HuH-7.5 (cell line): ENCODE results near the gene TFCP2L1.
A peak's percentile ranks its signal among the peaks of the same experiment; 100 is the strongest.
"Not testable (repeated sequence)": the region's sequence is repeated elsewhere in the genome, so short reads cannot be mapped to it uniquely, and the experiment has no call there.

ENCODE experiments used
- DNase-seq: peaks from one replicate; pipeline ENCODE4 v3.0.0; 2011; ENCODE audit warnings: low spot score

The TFCP2L1 gene, protein sequence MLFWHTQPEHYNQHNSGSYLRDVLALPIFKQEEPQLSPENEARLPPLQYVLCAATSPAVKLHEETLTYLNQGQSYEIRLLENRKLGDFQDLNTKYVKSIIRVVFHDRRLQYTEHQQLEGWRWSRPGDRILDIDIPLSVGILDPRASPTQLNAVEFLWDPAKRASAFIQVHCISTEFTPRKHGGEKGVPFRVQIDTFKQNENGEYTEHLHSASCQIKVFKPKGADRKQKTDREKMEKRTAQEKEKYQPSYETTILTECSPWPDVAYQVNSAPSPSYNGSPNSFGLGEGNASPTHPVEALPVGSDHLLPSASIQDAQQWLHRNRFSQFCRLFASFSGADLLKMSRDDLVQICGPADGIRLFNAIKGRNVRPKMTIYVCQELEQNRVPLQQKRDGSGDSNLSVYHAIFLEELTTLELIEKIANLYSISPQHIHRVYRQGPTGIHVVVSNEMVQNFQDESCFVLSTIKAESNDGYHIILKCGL

DNA sequence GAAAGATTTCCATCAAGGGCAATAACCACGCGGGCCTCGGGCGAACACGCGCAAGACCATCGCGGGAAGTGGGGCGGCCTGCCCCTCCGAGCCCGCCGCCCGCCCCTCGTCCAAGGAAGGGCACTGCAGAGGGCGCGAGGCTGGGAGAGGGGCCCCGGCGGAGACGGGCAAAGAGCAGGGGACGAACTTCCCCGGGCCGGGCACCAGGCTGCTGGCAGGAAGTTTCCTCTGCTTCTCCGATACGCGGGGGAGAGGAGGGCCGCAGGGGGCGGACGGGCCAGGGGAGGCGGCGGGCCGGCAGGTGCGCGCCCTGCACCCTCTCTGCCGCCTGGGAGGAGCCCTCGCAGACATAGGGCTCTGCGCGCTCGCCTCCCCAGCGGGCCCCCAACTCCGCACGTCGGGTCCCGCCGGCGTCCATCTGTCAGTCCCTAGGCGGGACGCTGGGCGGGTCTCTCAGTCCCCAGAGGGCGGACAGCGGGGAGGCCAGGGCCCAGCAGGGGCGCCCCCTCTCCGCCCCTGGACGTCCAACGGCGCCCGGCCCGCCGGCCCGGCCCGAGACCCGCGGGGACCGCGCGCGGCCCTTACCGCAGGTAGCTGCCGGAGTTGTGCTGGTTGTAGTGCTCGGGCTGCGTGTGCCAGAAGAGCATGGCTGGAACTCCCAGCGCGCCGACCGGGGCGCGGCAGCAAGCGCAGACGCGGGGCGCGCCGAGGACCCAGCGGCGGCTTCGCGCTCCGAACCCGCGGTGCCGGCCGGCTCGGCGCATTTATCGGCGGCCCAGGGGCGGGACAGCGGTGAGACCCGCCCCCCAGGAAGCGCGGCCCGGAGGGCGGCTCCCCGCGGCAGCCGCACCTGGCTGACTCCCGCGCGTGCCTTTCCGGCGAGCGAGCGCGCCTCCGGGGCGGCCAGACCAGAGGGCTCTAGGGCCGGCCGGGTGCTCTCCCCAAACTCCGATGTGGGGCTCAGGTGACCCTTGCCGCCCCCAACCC, at the start of gene TFCP2L1:
Gene TFCP2L1 (minus strand): TSS at position 740 of the 987 bp plus-strand sequence. CDS start 93 bp downstream, at position 647.
- DNase-seq, result no peak

DNA sequence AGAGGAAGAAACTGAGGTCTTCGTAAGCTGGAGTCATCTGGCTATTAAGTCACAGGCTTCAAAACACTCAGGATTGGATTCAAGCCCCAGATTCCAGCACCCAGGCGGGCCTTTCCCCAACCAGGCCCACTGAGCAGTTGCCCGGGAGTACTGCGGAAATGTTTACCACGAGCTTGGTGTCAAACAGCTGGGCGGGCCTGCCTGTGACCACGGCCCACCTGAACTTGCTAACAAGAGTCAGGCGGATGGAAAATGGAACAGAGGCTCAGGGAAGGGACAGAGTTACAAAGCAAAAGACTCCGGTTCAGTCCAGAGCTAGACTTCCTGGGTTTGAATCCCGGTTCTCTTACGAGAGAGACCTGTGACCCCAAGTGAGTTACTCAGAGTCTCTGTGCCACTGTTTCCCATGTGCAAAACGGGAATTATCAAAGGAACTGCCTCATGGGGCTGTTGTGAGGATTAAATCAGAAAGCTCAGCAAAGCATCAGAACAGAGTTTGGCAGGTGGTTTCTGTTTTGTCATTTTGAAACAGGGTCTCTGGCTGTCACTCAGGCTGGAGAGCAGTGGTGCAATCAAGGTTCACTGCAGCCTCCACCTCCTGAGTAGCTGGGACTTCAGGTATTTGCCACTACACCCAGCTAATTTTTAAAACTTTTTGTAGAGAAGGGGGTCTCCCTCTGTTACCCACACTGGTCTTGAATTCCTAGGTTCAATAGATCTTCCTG, 49.0 kb upstream of the TFCP2L1 start:
- no peak for DNase-seq

DNA sequence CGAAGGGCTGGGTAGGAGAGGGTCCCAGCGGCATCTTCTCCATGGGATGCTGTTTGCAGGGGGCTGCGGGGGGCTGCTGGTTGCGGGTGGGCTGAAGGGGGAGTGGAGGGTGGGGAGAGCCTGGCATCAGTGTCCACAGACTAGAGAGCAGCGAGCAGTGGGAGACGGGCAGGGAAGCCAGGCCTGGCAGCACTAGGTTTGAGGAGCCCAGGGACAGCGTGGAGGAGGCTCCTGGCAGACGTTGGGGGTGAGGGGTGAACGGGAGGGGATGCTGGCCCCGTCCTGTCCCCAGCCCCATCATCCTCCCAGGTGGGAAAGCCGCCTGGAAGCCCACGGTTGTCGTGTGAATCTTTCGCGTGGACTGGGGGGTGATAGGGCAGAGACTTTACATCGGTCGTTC, 48.2 kb upstream of the TFCP2L1 start:
- no peak for DNase-seq

DNA sequence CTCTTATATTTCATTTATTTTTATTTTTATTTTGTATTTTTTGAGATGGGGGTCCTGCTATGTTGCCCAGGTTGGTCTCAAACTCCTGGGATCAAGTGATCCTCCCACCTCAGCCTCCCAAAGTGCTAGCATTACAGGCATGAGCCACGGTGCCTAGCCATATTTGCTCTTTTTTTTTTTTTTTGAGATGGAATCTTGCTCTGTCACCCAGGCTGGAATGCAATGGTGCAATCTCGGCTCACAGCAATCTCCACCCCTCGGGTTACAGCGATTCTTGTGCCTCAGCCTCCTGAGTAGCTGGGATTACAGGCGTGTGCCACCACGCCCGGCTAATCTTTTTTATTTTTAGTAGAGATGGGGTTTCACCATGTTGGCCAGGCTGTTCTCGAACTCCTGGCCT, 46.3 kb upstream of the TFCP2L1 start:
- DNase-seq, result not testable (repeated sequence)

DNA sequence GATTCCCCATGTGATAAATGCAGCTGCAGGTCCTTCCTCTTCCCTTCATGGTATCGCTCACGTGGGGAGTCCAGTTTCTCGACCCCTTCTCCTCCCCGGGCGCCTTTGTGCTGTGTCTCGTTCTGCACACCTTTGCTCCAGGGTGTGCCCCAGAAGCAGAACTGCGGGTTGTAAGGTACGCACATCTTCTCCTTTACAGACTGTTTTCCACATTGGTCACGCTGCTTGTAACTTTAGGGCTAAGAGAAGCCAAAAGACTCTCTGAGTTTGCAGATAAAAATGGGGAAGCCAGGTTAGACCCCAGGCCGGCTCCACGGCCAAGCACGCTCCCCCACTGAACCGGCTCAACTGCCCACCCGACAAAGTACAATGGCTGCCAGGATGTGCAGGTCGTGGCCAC, 45.9 kb upstream of the TFCP2L1 start:
- DNase-seq, result no peak

DNA sequence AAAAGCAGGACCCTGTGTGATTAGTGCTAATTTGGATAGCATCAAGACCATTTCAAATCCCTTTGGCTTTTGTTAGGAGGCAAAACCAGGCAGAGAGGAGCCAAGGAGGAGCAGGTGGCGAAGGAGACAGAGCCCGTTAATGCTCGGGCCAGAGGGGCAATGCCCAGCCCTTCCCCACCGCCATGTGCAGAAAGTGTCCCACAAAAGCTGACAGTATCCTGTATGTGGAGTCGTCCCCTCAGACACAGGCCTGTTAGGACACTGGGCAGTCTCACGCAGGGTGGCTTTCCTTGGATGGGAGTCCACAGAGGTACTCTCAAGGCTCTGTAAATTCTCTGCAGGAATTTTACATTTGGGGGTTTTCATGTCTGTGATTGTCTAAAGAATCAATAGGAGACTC, 44.8 kb upstream of the TFCP2L1 start:
- DNase-seq, result no peak

DNA sequence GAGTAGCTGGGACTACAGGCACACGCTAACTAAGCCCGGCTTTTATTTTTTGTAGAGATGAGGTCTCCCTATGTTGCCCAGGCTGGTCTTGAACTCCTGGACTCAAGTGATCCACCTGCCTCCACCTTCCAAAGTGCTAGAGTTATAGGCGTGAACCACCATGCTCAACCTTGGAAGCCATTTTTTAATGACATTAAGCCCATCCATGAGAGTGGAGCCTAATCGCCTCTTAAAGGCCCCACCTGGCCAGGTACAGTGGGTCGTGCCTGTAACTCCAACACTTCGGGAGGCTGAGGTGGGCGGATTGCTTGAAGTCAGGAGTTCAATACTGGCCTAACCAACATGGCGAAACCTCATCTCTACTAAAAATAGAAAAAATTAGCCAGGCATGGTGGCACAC, 41.6 kb upstream of the TFCP2L1 start:
- no peak for DNase-seq

DNA sequence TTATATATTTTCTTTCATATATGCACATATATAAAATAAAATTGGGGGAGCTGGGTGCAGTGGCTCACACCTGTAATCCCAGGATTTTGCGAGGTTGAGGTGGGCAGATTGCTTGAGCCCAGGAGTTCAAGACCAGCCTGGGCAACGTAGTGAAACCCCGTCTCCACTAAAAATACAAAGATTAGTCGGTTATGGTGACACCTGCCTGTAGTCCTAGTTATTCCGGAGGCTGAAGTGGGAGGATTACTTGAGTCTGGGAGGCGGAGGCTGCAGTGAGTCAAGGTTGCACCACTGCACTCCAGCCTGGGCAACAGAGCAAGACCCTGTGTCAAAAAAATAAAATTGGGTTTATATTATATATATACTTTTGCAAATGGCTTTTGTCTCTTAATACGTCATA, 39.6 kb upstream of the TFCP2L1 start:
- DNase-seq, result no peak

DNA sequence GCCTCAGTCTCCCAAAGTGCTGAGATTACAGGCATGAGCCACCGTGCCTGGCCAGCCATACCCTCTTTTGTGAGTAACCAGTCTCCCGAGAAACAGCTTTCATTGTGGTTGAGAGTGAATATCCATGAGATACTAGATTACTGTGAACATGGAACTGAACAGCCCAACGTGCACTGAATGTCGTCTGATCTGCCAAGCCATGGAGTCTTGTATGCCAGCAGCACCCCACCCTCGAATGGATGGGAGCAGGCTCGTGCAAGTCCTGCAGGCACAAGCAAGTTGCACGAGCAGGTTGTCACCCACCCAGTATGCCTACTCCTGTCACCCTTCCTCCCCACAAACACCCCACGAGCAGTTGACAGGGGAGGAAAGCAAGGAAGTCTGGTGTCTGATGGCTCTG, 36.5 kb upstream of the TFCP2L1 start:
- DNase-seq, result no peak

DNA sequence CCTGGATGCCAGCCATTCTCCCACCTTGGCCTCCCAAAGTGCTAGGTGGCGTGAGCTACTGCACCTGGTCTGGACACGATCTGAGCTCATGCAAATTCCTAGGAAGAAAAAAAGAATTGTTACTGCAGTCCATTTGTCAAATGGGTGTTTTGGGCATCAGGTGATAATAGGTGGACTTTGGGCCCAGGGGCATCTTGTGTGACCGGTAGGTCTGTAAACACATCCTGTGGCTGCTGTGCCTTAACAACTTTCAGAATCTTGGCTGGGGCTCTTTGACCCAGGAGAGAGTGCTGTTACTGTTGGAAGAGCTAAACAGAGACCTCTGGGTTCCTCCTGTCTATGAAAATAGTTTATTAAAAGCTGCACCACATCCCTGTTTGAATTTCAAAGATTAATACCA, 34.9 kb upstream of the TFCP2L1 start:
- DNase-seq, result no peak

DNA sequence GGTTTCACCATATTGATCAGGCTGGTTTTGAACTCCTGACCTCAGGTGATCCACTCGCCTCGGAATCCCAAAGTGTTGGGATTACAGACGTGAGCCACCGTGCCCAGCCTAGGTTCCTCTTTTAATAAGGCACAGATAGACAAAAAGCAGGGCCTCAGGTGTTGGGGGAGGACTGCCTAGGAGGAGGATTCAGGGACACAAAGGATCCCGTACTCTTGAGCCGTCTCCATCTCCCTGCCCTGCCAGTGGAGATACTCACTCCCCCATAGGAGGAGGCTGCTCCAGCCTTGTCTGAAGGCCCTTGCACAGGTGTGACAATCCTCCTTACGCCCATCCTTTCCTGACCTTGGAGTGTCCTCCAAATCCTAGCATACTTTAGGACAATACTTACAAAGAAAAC, 32.0 kb upstream of the TFCP2L1 start:
- no peak for DNase-seq

DNA sequence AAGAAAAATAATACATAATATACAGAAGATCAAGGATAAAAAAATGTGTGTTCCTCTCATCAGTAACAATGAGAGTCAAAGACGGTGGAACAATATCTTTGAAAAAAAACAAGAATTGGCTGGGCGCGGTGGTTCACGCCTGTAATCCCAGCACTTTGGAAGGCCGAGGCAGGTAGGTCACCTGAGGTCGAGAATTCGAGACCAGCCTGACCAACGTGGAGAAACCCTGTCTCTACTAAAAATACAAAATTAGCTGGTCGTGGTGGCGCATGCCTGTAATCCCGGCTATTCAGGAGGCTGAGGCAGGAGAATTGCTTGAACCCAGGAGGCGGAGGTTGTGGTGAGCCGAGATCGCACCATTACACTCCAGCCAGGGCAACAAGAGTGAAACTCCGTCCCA, 28.7 kb upstream of the TFCP2L1 start:
- DNase-seq, result not testable (repeated sequence)

DNA sequence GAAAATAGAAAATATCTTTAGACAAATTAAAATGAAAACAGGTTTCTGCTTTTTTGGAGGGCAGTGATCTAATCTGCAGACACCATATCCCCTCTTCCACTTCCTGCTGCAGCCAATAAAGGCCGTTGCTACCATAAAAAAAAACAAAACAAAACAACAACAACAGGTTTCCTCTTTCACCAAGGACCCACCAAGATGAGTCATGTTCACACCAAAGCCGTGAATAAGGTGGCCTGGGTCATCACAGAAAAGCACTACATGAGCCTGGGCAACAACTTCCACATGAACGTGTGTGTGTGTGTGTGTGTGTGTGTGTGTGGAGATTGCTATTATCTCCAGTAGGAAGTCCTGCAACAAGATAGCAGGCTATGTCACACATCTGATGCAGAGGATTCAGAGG, 24.8 kb upstream of the TFCP2L1 start:
- no peak for DNase-seq

DNA sequence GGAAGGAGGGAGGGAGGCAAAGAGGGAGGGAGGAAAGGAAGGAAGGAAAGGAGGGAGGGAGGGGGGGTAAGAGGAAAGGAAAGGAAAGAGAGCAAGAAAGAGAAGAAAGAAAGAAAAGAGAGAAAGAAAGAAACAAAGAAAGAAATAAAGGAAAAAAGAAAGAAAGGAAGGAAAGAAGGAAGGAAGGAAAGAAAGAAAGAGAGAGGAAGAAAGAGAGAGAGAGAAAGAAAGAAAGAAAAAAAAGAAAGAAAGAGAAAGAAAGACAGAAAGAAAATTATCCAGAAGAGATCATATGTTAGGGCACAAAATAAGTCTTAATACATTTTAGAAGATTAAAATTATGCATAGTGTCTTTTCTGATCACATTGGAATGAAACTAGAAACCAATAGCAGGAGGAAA, 24.3 kb upstream of the TFCP2L1 start:
- no peak for DNase-seq

DNA sequence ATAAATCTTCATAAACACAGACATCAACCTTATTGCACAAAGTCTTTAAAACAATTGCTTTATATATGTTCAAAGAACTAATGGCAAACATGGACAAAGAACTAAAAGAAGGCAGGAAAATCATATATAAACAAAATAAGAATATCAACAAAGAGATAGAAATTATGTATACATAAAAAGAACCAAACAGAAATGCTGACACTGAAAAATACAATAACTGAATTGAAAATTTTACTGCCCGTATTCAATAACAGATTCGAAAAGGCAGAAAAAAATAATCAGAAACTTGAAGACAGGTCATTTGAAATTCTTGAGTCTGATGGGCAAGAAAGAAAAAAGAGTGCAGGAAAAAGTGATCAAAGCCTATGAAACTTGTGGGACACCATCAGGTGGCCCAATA, 22.0 kb upstream of the TFCP2L1 start:
- DNase-seq, result no peak

DNA sequence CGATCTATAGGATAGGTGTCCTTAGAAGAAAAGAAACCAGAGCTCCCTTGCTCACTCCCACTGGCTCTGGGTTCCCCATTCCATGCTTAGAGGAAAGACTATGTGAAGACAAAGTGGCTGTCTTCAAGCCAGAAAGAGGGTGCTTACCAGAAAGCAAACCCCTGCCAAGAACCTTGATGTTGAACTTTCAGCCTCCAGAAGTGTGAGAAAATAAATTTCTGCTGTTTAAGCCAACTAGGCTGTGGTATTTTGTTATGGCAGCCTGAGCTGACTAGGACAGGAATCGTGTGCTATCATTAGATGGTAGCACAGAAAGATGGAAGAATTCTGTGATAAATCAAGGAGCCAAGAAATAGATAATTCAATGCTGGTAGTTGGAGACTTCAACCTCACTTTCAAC, 19.9 kb upstream of the TFCP2L1 start:
- no peak for DNase-seq

DNA sequence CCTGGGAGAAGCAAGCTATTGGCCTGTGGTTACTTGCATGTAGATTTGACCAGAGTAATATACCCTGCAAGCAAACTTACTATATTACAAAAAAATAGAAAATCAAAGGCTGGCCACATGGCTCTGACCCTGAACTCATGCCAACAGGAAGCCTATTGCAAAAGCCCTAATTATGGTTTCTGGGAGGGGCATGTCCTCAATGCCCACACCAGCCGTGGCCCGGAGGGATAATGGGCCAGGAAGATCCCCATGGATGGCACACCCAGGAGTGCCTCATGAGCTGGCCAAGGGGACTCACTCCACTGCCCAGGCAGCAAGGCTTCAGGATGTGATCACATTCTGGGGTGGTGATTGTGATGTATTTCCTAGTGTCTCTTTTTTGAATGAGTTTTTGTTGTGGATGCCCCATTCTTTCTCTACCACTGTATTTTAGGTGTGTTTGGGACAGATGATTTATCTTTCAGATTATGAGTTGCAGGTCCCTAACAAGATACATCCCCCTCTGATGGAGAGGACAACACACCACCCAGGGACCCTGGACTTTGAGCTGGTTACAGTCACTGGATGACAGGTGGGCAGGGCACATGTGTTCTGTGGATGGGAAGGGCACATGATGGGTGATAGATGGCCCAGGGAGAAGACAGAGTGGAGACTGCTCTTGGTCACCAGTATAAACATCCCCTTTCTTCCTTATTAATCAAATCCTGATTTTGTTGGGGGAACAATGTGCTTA, 18.7 kb upstream of the TFCP2L1 start:
- DNase-seq, result no peak

DNA sequence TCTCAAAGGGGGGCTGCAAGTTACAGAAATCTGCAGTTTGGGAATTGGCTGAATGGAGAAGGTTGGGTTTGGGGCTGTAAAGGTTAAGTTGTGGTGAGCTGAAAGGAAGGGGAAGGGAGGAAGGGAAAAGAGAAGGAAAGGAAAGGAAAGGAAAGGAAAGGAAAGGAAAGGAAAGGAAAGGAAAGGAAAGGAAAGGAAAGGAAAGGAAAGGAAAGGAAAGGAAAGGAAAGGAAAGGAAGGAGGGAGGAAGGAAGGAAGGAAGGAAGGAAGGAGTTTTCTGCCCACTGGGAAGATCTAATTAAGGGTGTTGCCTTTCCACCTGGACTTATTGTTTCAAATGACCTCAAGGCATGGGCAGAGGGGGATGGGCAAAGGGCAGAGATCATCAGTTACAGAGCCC, 16.2 kb upstream of the TFCP2L1 start:
- DNase-seq, result not testable (repeated sequence)

DNA sequence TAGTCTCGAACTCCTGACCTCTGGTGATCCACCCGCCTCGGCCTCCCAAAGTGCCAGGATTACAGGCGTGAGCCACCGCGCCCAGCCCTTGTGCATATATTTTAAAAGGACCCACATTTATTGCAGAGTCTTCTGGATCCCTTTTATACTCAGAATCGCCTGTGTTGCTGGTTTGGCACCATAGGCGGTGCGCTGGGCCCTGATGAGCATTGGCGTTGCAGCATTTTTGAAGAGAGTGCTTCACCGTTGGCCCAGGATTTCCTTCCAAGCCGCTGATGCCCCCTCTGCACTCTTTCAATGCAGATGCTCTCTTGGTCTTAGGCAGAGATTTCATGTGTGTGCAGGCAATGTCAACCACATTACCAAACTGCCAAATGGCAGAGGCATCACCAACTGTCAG, 13.5 kb upstream of the TFCP2L1 start:
- DNase-seq, result no peak

DNA sequence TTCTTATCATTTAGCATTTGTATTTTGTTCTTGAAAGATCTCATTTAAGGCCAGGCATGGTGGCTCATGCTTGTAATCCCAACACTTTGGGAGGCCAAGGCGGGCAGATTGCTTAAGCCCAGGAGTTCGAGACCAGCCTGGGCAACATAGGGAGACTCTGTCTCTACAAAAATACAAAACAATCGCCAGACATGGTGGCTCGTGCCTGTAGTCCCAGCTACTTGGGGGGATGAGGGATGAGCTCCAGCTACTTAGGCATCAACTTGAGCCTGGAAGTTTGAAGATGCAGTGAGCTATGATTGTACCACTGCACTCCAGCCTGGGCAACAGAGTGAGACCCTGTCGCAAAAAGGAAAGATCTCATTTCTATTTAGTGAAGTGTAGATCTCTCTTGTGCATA, 12.9 kb upstream of the TFCP2L1 start:
- DNase-seq, result not testable (repeated sequence)

DNA sequence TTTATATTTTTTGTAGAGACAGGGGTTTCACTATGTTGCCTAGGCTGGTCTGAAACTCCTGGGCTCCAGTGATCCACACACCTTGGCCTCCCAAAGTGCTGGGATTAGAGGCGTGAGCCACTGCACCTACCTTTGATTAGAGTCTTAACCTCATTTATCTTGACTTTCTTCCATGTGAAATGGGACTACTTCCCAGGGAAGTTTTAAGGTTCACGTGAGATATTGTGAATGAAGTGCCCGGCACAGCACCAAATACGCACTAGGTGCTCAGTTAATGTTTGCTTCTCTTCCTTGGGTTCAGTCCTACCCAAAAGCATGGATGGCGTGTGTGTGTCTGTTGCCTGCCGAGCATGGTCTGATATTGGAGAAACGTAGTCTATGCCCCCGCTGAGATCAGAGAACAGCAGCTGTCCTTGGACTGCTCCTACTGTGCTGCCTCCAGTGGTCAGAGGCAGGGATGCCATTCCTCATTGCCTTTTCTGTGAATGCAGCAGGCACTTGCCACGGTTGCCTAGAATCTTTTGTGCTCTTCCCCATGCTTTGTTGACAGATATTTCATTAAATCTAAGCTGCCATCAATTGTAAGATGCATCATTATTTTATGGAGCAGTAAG, 12.3 kb upstream of the TFCP2L1 start:
- peak; percentile 51 for DNase-seq
